GM10266 (cell line): ENCODE data around the gene GLIS1.

ENCODE experiments used
- DNase-seq: peaks from one replicate; pipeline ENCODE4 v3.0.0; 2012; ENCODE audit errors: extremely low spot score
- CTCF ChIP-seq: IDR thresholded peaks from 2 replicates; pipeline ENCODE4 v1.5.1; 2012; ENCODE audit warnings: mild to moderate bottlenecking, low read depth; ENCODE audit not compliant: control insufficient read depth, insufficient read depth; ENCODE audit errors: missing control alignments

GLIS1 gene

GRCh38 chr1:53606651-53607051 is 132.3 kb downstream of the GLIS1 start:
- DNase-seq, result no peak
- no peak for TF ChIP-seq CTCF

- no peak for DNase-seq
- no peak for TF ChIP-seq CTCF
Observed at GRCh38 chr1:53606197-53606596, 132.8 kb downstream of the GLIS1 start.

GRCh38 chr1:53605181-53605580 is 133.8 kb downstream of the GLIS1 start:
- no peak for TF ChIP-seq CTCF
- DNase-seq, result no peak

GRCh38 chr1:53604291-53604919 is 134.6 kb downstream of the GLIS1 start:
- TF ChIP-seq CTCF, result no peak
- no peak for DNase-seq

GRCh38 chr1:53603431-53603830 is 135.5 kb downstream of the GLIS1 start:
- no peak for DNase-seq
- no peak for TF ChIP-seq CTCF

- TF ChIP-seq CTCF, result no peak
Observed at GRCh38 chr1:53601867-53602775, 136.8 kb downstream of the GLIS1 start.

More at GRCh38 chr1:53601867-53602775, 136.8 kb downstream of the GLIS1 start:
- no peak for DNase-seq
